Measurements from ENCODE around the gene PANX1. TPM values are rescaled to one million over a fixed set of nuclear protein-coding genes. Genes with fewer than 3 reads are reported as not detected.
"Not testable (repeated sequence)": the region's sequence is repeated elsewhere in the genome, so short reads cannot be mapped to it uniquely, and the experiment has no call there.

PANX1 gene
- total and polyA plus RNA-seq, 2 donors (not counting 1 experiment from before 2014, with no cell fraction given) = 51.7 to 54.5 TPM

- TF ChIP-seq EZH2 (IDR thresholded peaks at IDR 0.05; ENCODE audit: low read length, missing control alignments) (no peak), CTCF (conservative IDR thresholded peaks at IDR 0.05 in 1 of 2, IDR thresholded peaks at IDR 0.05 in 1 of 2; ENCODE audit: low read depth in 1 of 2, low read length in 2 of 2) (no peak)
- H2AFZ ChIP-seq (ENCODE audit: low read length) = no peak overlapping the region
- H3K79me2 ChIP-seq (ENCODE audit: control insufficient read depth, insufficient read depth, low read length) = no peaks in the 10 kb centered on the region
- H3K9me3 ChIP-seq (ENCODE audit: control insufficient read depth, insufficient read depth, low read depth, low read length) = no peaks in the 10 kb centered on the region
- no peaks in the 10 kb centered on the region for H3K27me3 ChIP-seq (ENCODE audit: control insufficient read depth, insufficient read depth, low read length)
- no peak overlapping the region for H3K9ac ChIP-seq (ENCODE audit: insufficient read depth, low read length)
- no peak overlapping the region for H3K4me2 ChIP-seq (ENCODE audit: extremely low read depth, insufficient read depth, low read length)
- no peaks in the 10 kb centered on the region for H3K36me3 ChIP-seq (ENCODE audit: control insufficient read depth, insufficient read depth, low read length)
- peaks cover 3% of the 10 kb centered on the region for H3K4me1 ChIP-seq (ENCODE audit: control insufficient read depth, extremely low read depth, insufficient read depth, low read length)
- DNase-seq (ENCODE audit: low read depth in 2 of 2) = peak in 1 of 2 donors; percentile 59
- no peaks in the 10 kb centered on the region for H4K20me1 ChIP-seq (ENCODE audit: control insufficient read depth, extremely low read depth, insufficient read depth, low read length)
- H3K27ac ChIP-seq (ENCODE audit: insufficient read depth, low read length) = no peak overlapping the region
- no peak overlapping the region for H3K4me3 ChIP-seq (replicated peaks in 1 of 4; ENCODE audit: control extremely low read depth in 1 of 4, insufficient read depth in 1 of 4, low read depth in 3 of 4, low read length in 4 of 4)
These were observed 10.8 kb upstream of the PANX1 start for GRCh38 chr11:94117871-94118270.

- not testable (repeated sequence) for H3K4me1 ChIP-seq (ENCODE audit: control insufficient read depth, extremely low read depth, insufficient read depth, low read length); H3K4me2 ChIP-seq (ENCODE audit: extremely low read depth, insufficient read depth, low read length); H3K4me3 ChIP-seq (replicated peaks in 1 of 4; ENCODE audit: control extremely low read depth in 1 of 4, insufficient read depth in 1 of 4, low read depth in 3 of 4, low read length in 4 of 4); DNase-seq (ENCODE audit: low read depth in 2 of 2); H3K9me3 ChIP-seq (ENCODE audit: control insufficient read depth, insufficient read depth, low read depth, low read length); H4K20me1 ChIP-seq (ENCODE audit: control insufficient read depth, extremely low read depth, insufficient read depth, low read length); H3K9ac ChIP-seq (ENCODE audit: insufficient read depth, low read length); H3K27me3 ChIP-seq (ENCODE audit: control insufficient read depth, insufficient read depth, low read length); H3K36me3 ChIP-seq (ENCODE audit: control insufficient read depth, insufficient read depth, low read length); H3K79me2 ChIP-seq (ENCODE audit: control insufficient read depth, insufficient read depth, low read length); H3K27ac ChIP-seq (ENCODE audit: insufficient read depth, low read length); H2AFZ ChIP-seq (ENCODE audit: low read length)
These were observed 9.0 kb upstream of the PANX1 start for GRCh38 chr11:94119676-94120075.

GRCh38 chr11:94120516-94120915 is 8.1 kb upstream of the PANX1 start:
- not testable (repeated sequence) for H3K36me3 ChIP-seq (ENCODE audit: control insufficient read depth, insufficient read depth, low read length); H2AFZ ChIP-seq (ENCODE audit: low read length); DNase-seq (ENCODE audit: low read depth in 2 of 2)

GRCh38 chr11:94120946-94121345 is 7.7 kb upstream of the PANX1 start:
- no peak overlapping the region for H3K4me3 ChIP-seq (replicated peaks in 1 of 4; ENCODE audit: control extremely low read depth in 1 of 4, insufficient read depth in 1 of 4, low read depth in 3 of 4, low read length in 4 of 4)
- no peaks in the 10 kb centered on the region for H3K27me3 ChIP-seq (ENCODE audit: control insufficient read depth, insufficient read depth, low read length)
- TF ChIP-seq EZH2 (IDR thresholded peaks at IDR 0.05; ENCODE audit: low read length, missing control alignments) (no peak), CTCF (conservative IDR thresholded peaks at IDR 0.05 in 1 of 2, IDR thresholded peaks at IDR 0.05 in 1 of 2; ENCODE audit: low read depth in 1 of 2, low read length in 2 of 2) (no peak)
- peak; percentile 48 to 90 for DNase-seq (ENCODE audit: low read depth in 2 of 2)
- no peaks in the 10 kb centered on the region for H3K79me2 ChIP-seq (ENCODE audit: control insufficient read depth, insufficient read depth, low read length)
- no peak overlapping the region for H3K9ac ChIP-seq (ENCODE audit: insufficient read depth, low read length)
- H3K27ac ChIP-seq (ENCODE audit: insufficient read depth, low read length) = no peak overlapping the region
- no peaks in the 10 kb centered on the region for H3K36me3 ChIP-seq (ENCODE audit: control insufficient read depth, insufficient read depth, low read length)
- peaks cover 3% of the 10 kb centered on the region for H3K4me1 ChIP-seq (ENCODE audit: control insufficient read depth, extremely low read depth, insufficient read depth, low read length)
- H4K20me1 ChIP-seq (ENCODE audit: control insufficient read depth, extremely low read depth, insufficient read depth, low read length) = no peaks in the 10 kb centered on the region
- H3K4me2 ChIP-seq (ENCODE audit: extremely low read depth, insufficient read depth, low read length) = no peak overlapping the region
- H3K9me3 ChIP-seq (ENCODE audit: control insufficient read depth, insufficient read depth, low read depth, low read length) = no peaks in the 10 kb centered on the region
- no peak overlapping the region for H2AFZ ChIP-seq (ENCODE audit: low read length)

More at GRCh38 chr11:94120516-94120915, 8.1 kb upstream of the PANX1 start:
- H4K20me1 ChIP-seq (ENCODE audit: control insufficient read depth, extremely low read depth, insufficient read depth, low read length); H3K4me3 ChIP-seq (replicated peaks in 1 of 4; ENCODE audit: control extremely low read depth in 1 of 4, insufficient read depth in 1 of 4, low read depth in 3 of 4, low read length in 4 of 4); H3K79me2 ChIP-seq (ENCODE audit: control insufficient read depth, insufficient read depth, low read length); H3K9ac ChIP-seq (ENCODE audit: insufficient read depth, low read length); H3K4me1 ChIP-seq (ENCODE audit: control insufficient read depth, extremely low read depth, insufficient read depth, low read length); H3K27me3 ChIP-seq (ENCODE audit: control insufficient read depth, insufficient read depth, low read length); H3K4me2 ChIP-seq (ENCODE audit: extremely low read depth, insufficient read depth, low read length); H3K27ac ChIP-seq (ENCODE audit: insufficient read depth, low read length); H3K9me3 ChIP-seq (ENCODE audit: control insufficient read depth, insufficient read depth, low read depth, low read length): not testable (repeated sequence)
